GM18867 (cell line): ENCODE data around the gene SV2C.
A peak's percentile ranks its signal among the peaks of the same experiment; 100 is the strongest.

Experiments used
- ATAC-seq: cut with Tn5 transposase; IDR thresholded peaks from one replicate; pipeline ENCODE4 v1.9.1; 2021; ENCODE audit warnings: mild to moderate bottlenecking, moderate library complexity; ENCODE audit not compliant: unreplicated experiment

The SV2C gene

GRCh38 chr5:76163111-76163628 is 80.0 kb downstream of the SV2C start:
- ATAC-seq: no peak

DNA sequence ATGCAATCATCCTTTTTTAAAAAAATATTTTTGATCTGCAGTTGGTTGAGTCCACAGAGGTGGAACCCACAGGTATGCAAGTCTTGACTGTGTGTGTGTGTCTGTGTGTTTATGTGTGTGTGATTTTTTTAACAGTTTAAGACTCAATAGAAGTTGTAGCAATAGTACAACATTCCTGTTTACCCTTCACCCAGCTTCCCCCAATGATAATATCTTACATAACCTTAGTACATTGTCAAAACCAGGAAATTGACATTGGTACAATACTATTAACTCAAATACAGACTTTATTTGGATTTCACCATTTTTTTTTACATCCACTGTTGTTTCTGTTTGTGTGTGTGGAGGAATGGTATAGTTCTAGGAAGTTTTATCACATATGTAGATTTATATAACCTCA is 81.8 kb downstream of the SV2C start:
- no peak for ATAC-seq

DNA sequence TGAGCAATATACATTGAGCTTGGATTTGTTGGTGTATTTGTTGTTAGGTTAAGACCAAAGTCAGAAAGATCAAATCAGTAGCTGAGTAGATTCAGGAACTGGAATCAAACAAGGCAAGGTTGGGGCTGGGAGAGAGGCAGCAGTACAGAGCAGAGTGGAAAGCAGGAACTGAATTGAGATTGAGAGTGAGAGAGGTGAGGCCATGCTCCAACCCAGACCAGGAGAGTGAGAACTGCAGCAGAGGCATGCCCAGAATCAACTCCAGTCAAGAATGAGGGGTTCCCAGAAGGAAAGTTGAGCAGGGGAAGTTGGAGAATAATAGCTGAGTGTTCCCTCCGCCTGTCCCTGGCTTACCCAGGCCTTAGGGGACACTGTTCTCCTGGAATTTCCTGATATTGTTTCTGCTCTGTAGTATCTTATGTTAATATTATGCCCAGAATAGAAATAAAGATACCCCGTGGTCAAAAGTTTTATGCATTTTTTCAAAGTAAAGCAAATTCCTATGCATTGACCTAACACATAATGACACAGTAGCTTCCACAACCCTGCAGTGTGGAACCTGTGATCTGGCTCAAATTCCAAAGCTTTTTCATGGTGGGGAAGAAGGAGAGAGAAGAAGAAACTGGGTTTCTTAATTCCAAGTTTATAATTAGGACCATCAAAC is 82.7 kb downstream of the SV2C start:
- ATAC-seq: no peak

DNA sequence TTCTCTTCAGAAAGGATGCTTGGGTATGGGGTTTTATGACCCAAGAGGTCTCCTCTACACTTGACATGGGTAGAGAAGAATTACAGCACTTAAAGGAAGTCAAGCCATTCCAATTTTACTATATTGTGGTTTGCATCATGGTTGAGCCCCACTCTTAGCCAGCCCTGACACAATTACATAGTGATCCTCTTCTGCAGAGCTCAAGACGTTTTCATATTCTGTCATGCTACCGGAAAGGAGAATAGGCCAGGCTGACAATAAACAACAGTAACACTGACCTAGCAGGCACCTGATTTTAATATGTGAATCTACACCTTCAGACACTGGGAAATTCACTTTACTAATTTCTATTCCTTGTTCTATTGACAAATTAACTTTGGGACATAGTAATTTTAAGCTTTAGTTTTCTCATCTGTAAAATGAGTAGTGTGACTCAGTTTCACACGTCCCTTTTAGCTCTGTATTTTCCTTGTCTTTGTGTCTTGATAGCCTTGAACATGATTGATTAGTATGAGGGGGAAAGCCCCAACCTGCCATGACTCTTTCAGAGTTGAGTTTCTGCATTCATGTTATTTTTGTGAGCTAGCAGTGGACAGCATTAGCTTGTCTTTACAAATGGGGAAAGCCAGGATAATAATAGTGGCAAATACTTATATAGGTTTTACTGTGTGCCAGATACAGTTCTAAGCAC is 83.8 kb downstream of the SV2C start:
- no peak for ATAC-seq

DNA sequence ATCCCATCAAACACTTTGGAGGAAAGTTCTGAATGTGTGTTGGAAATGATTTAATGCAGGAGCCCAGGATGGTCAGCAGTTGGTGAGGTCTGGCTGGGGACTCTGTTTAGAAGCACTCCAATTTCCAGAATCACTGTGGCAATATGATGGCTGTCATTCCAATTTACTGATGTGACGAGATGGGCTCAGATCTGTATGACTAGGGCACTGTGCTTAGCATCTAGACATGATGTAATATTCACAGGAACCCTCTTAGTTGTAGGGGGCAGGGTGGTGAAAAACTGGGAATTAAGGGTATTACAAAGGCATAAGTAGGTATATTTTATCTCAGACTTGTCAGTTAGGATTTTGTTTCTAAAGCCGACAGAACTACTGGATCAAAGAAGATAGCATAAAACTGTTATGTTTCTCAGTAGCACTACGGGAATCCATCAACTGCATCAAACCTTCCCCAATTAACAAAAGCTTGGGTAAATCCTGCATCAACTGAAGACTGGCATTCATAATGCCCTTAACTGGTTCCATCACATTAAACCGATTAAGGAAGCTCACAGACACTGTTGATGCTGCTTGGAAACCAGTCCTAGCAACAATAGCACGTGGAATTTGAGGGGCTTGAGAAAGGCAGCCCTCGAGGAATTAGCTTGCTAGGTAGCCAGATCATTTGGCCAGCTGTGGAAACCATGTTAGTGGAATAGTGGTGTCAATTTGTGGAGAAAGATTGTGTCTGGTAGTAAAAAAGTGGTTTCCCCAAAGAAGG is 86.1 kb downstream of the SV2C start:
- no peak for ATAC-seq

DNA sequence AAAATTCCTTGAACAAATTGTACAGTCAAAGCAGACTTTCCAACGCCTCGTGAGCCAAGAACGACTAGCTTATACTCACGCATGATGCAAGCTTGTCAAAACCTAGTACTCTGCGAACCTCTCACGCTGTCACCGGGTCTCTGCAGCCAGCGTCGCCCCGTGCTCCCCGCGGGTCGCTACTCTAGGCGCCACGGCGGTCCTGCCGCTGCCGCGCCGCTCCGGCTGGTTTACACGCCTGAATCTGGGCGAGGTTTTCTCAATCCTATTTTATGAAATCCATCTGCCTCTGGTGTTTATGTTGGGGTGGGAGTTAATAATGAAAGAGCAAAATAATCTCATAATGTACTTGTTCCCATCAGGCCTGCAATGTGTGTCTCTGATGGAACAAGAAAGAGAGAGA is 90.9 kb downstream of the SV2C start:
- ATAC-seq: no peak

DNA sequence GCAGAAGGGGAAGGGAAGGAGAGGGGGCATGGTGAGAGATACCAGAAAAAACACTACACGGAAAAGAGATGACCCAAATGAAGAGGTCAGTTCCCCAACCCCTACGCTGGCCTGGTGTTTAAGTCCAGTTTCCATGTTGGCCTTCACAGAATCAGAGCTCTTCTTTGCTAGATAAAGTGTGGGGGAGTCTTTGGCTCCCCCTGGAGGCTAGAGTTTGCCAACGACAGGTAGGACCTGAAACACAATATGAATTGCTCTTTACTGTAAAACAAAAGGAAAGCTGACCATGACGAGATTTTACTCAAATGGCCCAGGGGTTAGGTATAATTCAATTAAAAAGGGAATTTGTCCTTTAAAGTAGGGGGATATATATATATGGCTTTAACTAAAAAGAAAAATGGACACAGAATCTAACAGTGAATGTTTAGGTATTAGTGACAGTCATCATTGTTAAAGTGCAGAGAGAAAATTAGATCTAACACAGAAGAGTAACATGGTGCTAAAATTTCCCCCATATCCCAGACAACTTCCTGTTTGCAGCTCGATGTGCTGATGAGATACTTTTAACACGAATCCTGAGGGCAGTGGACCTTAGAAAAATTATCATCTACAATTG is 92.0 kb downstream of the SV2C start:
- ATAC-seq: peak; percentile 62

DNA sequence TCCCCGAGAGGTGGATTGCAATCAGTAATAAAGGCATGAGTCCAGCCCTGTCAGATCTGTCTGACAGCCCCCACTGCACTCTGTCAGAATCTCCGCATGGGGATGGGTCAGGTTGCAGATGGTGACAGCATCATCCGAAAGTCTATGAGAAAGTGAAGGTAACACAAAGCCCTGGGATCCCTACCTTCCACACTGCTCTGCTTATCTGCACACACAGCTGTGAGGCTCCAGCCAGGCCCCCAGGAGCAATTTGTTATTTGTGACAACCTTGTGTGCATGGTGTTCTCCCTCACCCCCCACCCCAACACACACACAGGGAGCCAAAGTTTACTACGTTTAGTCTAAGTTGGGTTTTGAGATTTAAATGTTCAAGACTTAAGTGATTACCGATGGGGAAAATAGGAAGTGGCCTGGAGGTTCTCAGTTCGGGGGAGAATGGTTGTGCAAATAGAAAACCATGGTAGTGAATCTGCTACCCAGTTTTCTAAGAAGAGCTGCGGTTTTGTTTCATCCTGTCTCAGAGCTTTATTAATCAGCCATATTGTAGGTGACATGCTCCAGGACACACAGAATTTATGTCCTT is 92.7 kb downstream of the SV2C start:
- peak; percentile 82 for ATAC-seq

- no peak for ATAC-seq
Measured at GRCh38 chr5:76177978-76178377, 94.8 kb downstream of the SV2C start.

DNA sequence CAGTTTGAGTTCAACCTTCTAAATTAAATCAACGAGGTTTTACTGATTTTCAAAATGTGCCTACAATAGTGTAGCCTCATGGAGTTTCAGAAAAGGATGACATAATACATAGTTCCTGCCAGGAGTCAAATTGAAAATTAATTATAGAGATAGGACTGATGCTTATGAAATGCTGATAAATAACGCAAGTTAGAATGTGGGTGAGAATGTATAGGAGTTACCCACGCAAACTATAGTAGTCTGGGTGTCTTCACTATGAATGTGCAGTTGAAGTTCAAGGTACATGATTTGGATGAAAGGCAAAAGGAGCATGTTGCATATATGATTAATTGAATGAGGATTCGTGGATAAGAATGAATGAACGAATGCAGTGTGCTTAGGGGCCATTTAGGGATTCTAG is 95.7 kb downstream of the SV2C start:
- ATAC-seq: no peak

GRCh38 chr5:76180814-76181805 is 97.9 kb downstream of the SV2C start:
- peak; percentile 78 for ATAC-seq

- no peak for ATAC-seq
Measured at GRCh38 chr5:76187386-76187785, 104.2 kb downstream of the SV2C start.

DNA sequence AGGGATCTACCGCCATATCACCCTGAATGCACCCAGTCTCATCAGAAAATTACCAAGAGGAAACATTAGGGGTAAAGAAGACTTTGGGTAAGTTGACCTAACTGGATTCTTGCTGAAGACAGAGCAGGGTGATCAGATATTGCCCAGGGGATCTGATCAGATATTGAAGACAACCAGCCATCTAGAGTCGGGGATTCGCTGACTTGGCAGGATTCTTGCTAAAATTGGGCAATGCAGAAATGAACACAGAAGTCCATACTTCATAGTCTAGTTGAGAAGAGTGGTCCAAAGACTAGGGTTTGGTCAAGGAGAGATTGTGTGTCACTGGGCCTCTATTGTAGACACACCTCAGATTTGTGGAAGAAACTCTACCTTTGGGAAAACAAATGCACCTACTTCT is 107.2 kb downstream of the SV2C start:
- no peak for ATAC-seq

DNA sequence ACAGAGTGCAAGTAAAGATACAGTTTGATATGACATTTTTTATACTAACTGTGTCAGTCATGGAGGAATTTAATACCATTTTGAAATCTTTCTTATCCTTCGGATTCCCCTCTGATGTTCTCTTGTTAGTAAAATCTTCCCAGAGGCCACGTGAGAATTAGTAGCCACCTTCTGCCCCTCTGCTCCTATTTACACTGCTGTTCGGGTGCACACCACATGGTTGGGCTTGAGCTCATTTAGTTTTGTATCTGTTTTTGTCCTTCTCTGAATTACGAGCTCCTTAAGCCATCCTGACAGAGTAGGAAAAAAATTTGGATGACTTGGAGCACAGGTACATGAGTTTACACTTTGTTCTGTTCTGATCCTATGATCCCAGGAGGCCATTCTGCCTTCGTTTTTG is 109.7 kb downstream of the SV2C start:
- ATAC-seq: no peak

- no peak for ATAC-seq
Measured at GRCh38 chr5:76193635-76194034, 110.5 kb downstream of the SV2C start.

DNA sequence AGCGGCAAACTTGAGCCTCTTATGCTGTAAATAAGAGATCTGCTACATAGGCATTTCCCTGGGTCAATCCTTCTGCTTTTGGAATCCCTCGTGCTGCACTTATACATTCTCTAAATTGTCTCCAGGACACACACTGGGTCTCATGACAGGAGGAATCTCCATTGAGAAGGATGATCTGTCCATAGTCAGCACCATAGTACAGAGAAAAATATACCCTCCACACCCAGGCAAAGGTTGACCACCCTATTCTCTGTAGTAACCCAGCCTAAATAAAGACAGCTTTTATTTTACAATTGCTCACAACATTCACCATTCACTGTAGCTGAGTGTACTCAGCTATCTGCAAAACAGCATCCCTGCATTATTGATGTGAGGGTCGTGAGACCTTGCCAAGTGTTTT is 111.2 kb downstream of the SV2C start:
- no peak for ATAC-seq

- ATAC-seq: no peak
Measured at GRCh38 chr5:76196457-76196856, 113.3 kb downstream of the SV2C start.

DNA sequence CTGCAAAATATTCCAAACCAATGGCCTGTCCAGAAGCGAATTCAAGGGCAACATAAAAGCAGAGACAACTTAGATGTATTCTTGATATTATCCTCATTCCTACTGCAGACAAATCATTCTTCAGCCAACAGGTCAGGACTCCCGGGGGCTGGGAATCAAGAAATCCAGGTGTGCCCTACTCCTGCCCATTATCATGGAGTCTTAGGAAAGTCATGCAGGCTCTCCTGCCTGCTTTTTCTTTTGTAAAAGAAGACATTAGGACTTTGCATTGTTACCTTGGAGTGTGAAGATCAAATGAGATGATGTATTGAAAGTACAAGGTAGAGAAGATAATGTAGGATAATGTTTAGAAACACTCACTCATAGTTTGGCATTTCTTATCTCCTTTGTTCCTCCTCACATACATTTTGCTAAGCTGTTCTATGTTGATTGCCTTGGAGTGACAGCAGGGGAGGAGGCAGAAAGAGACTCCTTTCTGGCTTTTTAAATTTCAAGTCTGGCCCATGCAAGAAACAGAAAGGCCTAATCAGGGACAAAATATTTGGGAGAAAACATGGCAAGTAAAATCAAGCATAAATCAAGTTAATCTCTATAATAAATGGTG is 113.8 kb downstream of the SV2C start:
- ATAC-seq: no peak

DNA sequence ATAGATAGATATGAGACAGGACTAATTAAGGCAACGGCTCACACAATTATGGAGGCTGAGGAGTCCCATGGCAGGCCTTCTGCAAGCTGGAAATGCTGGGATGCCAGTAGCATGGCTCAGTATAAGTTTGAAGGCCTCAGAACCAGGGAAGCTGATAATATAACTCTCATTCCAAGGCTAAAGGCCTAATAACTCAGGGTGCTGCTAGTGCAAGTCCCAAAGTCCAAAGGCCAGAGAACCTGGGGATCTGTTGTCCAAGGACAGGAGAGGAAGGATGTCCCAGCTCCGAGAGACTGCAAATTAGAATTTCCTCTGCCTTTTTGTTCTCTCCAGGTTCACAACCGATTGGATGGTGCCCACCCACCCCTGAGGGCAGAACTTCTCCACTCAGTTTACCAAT is 114.5 kb downstream of the SV2C start:
- no peak for ATAC-seq
